NCI-H1105 treated with DMSO at 0.1 percent for 48 hours (cell line): ENCODE measurements around the gene KRTAP7-1.

ENCODE experiments used
- DNase-seq: peaks from one replicate; lab custom pipeline; 2025; lab: John Stamatoyannopoulos, UW

The KRTAP7-1 gene

GRCh38 chr21:30829659-30830058 is at the start of gene KRTAP7-1:
KRTAP7-1 (minus strand) TSS chr21:30829759; CDS start chr21:30829698, 61 bp downstream.
- DNase-seq: no peak

DNA sequence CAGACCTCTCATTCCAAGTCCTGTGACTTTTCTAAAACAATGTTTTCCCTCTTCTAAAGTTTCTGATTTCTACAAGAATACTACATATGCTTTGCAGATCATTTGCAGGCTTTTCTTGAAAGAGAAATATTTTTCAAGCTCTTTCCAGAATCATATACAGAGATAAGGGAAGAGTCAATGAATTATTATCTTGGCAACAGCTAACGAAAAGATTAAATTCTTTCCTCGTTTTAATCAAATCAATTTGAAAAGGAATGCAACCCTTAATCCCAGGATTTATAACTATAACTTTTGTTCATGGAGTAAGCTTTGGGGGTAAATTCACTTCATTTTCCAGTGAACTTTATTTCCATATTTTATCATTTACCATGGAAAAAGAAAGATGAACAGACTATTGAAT is 45.0 kb upstream of the KRTAP7-1 start:
- no peak for DNase-seq

- no peak for DNase-seq
Measured at GRCh38 chr21:30847627-30848500, 18.3 kb upstream of the KRTAP7-1 start.

DNA sequence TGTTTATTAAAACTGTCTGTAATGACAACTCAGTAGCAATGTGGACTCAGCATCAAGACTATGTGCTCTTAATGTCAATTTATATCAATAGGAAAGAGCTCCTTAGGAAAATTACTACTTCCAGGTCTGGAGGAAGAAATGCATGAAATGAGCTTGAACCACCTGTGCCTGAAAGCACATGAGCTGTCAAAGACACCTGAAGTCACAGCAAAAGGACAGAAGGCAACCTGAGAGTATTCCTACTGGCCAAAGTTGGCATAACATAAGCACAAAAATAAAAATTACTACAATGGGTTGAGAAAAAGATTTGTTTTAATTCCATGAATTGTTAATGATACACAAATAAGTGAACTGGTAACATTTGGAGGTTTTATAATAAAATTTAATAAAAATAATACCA is 13.4 kb upstream of the KRTAP7-1 start:
- DNase-seq: no peak

GRCh38 chr21:30839304-30839703 is 9.7 kb upstream of the KRTAP7-1 start:
- peak; percentile 9 for DNase-seq

GRCh38 chr21:30838536-30838935 is 9.0 kb upstream of the KRTAP7-1 start:
- DNase-seq: no peak

GRCh38 chr21:30831194-30831765 is 1.7 kb upstream of the KRTAP7-1 start:
- no peak for DNase-seq

DNA sequence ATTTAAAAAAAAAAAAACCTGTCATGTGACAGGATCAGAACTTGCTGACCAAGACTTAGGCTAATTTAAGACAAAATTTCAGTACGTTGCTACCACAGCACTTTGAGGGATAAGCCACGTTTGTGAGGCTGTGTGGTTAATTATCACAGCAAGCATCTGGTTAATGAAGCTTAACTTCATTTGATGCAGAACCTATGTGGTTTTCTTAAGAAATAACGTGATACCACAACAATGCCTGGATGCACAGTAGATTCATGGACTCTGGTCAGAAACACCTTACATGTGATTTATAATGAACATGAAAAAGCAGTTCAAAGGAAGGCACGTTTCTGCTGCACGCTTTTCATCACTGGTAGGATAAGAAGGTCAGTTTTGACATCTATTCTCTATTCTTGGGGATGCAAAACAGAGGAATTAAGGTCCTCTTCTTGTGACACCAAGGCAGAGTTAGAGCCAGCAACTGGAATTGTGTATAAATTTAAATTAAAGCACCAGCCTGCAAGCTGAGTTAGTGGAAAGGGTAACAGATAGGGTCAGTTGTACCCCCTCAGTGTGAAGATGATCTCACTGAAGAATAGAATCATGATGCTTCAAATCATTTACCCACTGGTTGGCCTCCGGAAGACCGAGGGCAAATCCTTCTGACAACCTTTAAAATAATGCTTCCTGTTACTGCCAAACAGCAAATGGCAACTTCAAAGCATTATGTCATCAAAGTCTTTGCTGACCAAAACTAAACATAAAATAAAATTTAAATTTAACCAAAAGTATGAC is 10.5 kb downstream of the KRTAP7-1 start:
- no peak for DNase-seq

- no peak for DNase-seq
Measured at GRCh38 chr21:30813174-30813573, 16.4 kb downstream of the KRTAP7-1 start, which contains the start of gene KRTAP8-1. KRTAP8-1 (minus strand) TSS chr21:30813274; CDS start chr21:30813220, 54 bp downstream.

- DNase-seq: no peak
Measured at GRCh38 chr21:30800605-30801004, 29.0 kb downstream of the KRTAP7-1 start.

- no peak for DNase-seq
Measured at GRCh38 chr21:30793581-30794314, 35.8 kb downstream of the KRTAP7-1 start.

- no peak for DNase-seq
Measured at GRCh38 chr21:30779249-30779648, 50.3 kb downstream of the KRTAP7-1 start.
